ENCODE results near the gene SLC17A7. TPM values are rescaled to one million over a fixed set of nuclear protein-coding genes. Genes with fewer than 3 reads are reported as not detected.
A peak's percentile ranks its signal among the peaks of the same experiment; 100 is the strongest.

Gene SLC17A7
- total RNA-seq, 2 experiments from 2014 or later = 0.23 TPM; not detected in 1

DNA sequence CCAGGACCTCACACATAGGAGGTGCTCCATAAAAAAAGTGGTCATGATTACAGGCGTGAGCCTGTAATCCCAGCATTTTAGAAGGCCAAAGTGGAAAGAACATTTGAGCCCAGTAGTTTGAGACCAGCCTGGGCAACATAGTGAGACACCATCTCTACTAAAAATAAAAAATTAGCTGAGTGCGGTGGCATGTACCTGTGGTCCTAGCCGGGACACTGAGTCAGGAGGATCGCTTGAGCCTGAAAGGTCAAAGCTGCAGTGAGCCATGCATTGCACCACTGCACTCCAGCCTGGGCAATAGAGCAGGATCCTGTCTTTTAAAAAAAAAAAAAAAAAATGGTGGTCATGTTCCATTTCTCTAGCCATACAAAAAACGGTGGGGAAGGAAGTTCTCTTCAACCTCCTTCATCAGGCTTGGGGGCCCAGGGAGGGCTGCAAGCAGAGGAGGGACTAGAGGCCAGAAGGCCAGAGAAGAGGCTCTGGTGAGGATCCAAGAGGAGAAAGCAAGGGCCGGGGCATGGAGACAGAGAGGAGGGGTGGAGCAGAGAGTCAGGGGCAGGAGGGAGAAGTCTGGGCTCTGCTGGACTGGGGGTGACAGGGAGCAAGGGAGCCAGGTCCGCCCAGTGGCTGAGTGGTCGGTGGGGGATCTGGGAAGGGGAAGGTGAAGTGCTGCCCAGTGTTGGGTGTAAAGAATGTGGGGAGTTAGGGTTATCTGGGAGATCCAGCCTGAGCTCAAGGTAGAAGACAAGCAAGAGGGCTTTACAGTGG lies 44.4 kb downstream of the SLC17A7 start:
- intact Hi-C loops (cut with micrococcal nuclease) = no loop called here
- POLR2A ChIA-PET = interaction anchor here (1.9 kb wide), 1 partner anchor 12 kb away, joined by 5 read pairs; no protein-coding TSS in a partner anchor
- no peaks in the 10 kb centered on the region for H3K9me3 Mint-ChIP-seq

DNA sequence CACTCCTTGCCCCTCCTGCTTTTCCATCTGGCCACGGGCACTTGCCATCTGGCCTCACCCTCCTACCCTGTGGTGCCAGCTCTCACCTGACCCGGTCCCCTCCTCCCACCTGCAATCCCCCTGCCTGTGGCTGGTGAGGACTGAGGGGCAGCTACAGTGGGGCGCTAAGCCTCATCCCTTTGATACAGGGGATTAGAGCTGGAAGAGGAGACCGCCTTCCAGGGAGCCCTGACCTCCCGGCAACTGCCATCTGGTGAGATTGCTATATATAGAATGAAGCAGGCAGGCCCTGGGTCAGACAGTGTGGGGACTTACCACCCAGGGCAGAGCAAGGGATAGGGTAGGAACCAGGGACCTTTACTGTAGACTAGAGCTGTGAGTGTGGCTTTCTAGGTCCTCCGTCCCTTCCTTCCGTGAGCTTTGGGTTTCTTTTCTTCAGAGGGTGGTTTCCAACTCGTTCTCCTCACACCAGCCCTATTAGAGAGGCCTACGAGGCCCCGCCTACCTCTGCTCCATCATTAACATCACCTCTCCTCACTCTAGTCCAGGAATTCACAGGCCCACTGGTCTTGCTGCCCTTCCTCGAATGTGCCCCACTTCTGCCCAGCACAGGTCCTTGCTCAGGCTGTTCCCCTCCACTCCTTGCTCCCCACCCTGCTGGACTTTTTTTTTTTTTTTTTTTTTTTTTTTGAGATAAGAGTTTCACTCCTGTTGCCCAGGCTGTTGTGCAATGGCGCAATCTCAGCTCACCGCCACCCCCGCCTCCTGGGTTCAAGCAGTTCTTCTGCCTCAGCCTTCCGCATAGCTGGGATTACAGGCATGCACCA lies 45.5 kb downstream of the SLC17A7 start:
- TF ChIP-seq, protein P1, sequence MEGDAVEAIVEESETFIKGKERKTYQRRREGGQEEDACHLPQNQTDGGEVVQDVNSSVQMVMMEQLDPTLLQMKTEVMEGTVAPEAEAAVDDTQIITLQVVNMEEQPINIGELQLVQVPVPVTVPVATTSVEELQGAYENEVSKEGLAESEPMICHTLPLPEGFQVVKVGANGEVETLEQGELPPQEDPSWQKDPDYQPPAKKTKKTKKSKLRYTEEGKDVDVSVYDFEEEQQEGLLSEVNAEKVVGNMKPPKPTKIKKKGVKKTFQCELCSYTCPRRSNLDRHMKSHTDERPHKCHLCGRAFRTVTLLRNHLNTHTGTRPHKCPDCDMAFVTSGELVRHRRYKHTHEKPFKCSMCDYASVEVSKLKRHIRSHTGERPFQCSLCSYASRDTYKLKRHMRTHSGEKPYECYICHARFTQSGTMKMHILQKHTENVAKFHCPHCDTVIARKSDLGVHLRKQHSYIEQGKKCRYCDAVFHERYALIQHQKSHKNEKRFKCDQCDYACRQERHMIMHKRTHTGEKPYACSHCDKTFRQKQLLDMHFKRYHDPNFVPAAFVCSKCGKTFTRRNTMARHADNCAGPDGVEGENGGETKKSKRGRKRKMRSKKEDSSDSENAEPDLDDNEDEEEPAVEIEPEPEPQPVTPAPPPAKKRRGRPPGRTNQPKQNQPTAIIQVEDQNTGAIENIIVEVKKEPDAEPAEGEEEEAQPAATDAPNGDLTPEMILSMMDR (IDR thresholded peaks at IDR 0.05) = no peak
- no peak overlapping the region for H3K4me3 Mint-ChIP-seq
- ChIA-PET POLR2A (no interaction called here), CTCF (interaction anchor here (1.0 kb wide), 1 partner anchor 95 kb away, joined by 3 read pairs; no protein-coding TSS in a partner anchor)
- no peaks in the 10 kb centered on the region for H3K9me3 Mint-ChIP-seq
- no peak overlapping the region for H3K27ac Mint-ChIP-seq
- H3K27me3 Mint-ChIP-seq = peaks cover 2% of the 10 kb centered on the region
- DNase-seq = no peak
- no peaks in the 10 kb centered on the region for H3K36me3 Mint-ChIP-seq (ENCODE audit: low read depth)
- H3K4me1 Mint-ChIP-seq (ENCODE audit: low read depth) = peaks cover 18% of the 10 kb centered on the region
- no peak for ATAC-seq
- intact Hi-C loops (cut with micrococcal nuclease) = no loop called here

More for the DNA sequence above, 44.4 kb downstream of the SLC17A7 start:
- H3K4me3 Mint-ChIP-seq = no peak overlapping the region
- ATAC-seq (no peak), DNase-seq (no peak)
- H3K27me3 Mint-ChIP-seq = peaks cover 2% of the 10 kb centered on the region
- CTCF ChIA-PET = interaction anchor here (0.6 to 1.0 kb wide), 2 partner anchors 15 to 96 kb away, joined by 3 read pairs; no protein-coding TSS in a partner anchor
- TF ChIP-seq, protein P1 (IDR thresholded peaks at IDR 0.05) = no peak
- no peaks in the 10 kb centered on the region for H3K36me3 Mint-ChIP-seq (ENCODE audit: low read depth)
- H3K27ac Mint-ChIP-seq = no peak overlapping the region
- H3K4me1 Mint-ChIP-seq (ENCODE audit: low read depth) = peaks cover 13% of the 10 kb centered on the region

DNA sequence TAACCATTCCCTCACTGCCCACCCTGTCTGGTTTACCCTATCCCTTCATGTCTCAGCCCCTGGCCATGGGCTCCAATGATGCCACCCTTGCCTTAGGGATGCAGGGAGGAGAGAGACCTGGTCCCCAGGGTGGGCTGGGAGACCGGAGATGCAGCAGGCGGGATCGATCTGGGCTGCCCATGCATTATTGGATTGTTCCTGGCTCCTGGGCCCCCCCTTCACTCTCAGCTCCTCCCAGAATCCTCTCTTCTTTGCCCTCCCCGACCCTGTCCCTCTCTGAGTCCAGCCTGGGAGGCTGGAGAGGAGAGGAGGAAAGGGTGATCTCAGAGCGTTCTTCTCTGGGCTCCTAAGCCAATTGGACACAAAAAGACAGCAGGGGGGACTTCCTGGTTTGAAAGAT lies 47.4 kb downstream of the SLC17A7 start:
- POLR2A ChIA-PET = interaction anchor here (1.1 kb wide), 1 partner anchor 94 kb away, joined by 3 read pairs; the partner anchor contains the start of gene RPL13A
- intact Hi-C loops (cut with micrococcal nuclease) = loop anchor here (5.0 kb wide), 2 partner anchors 33 to 48 kb away; partner anchors contain the start of genes GFY and SLC17A7

DNA sequence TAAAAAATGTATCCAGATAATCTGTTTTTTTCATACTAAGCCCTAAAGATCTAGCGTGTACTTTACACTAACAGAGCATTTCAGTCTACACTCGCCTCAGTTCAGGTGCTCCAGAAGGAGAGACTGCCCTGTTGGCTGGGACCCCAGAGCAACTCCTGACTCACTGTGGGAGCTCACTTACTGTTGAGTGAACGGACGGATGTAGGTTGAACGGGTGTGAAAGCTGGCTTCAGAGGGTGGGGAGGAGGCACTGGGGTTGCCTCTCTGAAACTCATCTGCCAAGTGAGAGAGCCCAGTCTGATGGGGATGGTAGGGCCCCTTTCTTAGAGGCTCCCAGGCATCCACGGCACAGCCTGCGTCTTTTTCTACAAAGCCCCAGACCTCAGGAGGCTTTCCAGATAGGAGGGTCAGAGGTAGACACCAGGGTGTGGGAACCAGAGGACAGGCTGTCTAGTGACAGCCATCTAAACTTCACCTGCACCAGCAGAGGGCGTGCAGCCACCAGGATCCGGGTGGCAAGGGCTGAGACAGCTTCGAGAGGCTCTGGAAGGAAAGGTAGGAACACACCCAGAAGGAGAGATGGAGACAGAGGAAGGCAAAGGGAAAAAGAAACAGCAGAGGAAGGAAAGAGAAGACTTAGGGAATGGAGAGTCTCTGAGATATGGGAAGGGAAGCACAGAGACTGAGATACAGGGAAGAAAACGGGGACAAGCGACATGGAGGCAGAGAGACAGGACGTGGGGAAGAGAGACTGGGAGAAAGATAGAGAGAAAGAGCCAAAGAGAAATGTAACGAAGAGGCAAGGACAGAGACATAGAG lies 49.5 kb downstream of the SLC17A7 start:
- intact Hi-C loops (cut with micrococcal nuclease) = loop anchor here (5.0 kb wide), 2 partner anchors 36 to 51 kb away; partner anchors contain the start of genes GFY and SLC17A7
- Mint-ChIP-seq H3K4me1 (ENCODE audit: low read depth) (peaks cover 10% of the 10 kb centered on the region), H3K9me3 (no peaks in the 10 kb centered on the region), H3K36me3 (ENCODE audit: low read depth) (no peaks in the 10 kb centered on the region), H3K27me3 (no peaks in the 10 kb centered on the region), H3K27ac (peak overlapping the region; percentile 23), H3K4me3 (no peak overlapping the region)
- ChIA-PET CTCF (interaction anchor here (0.6 to 2.5 kb wide), 31 partner anchors 9 to 179 kb away, joined by 3 to 17 read pairs (median 7); partner anchors contain the start of genes ALDH16A1, FLT3LG, GFY and PIH1D1), POLR2A (interaction anchor here (1.1 to 1.7 kb wide), 3 partner anchors 10 to 78 kb away, joined by 3 to 6 read pairs (median 3); no protein-coding TSS in a partner anchor)
- DNase-seq (peak; percentile 82), ATAC-seq (peak; percentile 86)
- TF ChIP-seq, protein P1 (IDR thresholded peaks at IDR 0.05) = peak; percentile 93

More for the DNA sequence above, 47.4 kb downstream of the SLC17A7 start:
- Mint-ChIP-seq H3K27me3 (peaks cover 2% of the 10 kb centered on the region), H3K4me1 (ENCODE audit: low read depth) (peaks cover 18% of the 10 kb centered on the region), H3K36me3 (ENCODE audit: low read depth) (no peaks in the 10 kb centered on the region), H3K9me3 (no peaks in the 10 kb centered on the region), H3K27ac (no peak overlapping the region), H3K4me3 (no peak overlapping the region)
- CTCF ChIA-PET = interaction anchor here (0.8 to 1.8 kb wide), 4 partner anchors 10 to 76 kb away, joined by 3 to 6 read pairs (median 4); no protein-coding TSS in a partner anchor
- TF ChIP-seq, protein P1 (IDR thresholded peaks at IDR 0.05) = no peak
- ATAC-seq (no peak), DNase-seq (no peak)
